Measurements from ENCODE around the gene ABCG8.

GRCh38 chr2:43842866-43843226 lies 4.1 kb downstream of the ABCG8 start:
- TF ChIP-seq CTCF (IDR thresholded peaks at IDR 0.05) (no peak), EZH2 (IDR thresholded peaks at IDR 0.05; ENCODE audit: borderline replicate concordance, insufficient read depth, low read depth, low read length, poor library complexity, severe bottlenecking) (no peak)

Measured in B cell (primary cell).